GM18526 (cell line): ENCODE results near the gene GPR3.

ENCODE experiments used
- POLR2A ChIP-seq: IDR thresholded peaks from 3 replicates; pipeline ENCODE4 v1.6.1; 2011; ENCODE audit not compliant: insufficient read length; ENCODE audit errors: extremely low read depth

GPR3 gene

DNA sequence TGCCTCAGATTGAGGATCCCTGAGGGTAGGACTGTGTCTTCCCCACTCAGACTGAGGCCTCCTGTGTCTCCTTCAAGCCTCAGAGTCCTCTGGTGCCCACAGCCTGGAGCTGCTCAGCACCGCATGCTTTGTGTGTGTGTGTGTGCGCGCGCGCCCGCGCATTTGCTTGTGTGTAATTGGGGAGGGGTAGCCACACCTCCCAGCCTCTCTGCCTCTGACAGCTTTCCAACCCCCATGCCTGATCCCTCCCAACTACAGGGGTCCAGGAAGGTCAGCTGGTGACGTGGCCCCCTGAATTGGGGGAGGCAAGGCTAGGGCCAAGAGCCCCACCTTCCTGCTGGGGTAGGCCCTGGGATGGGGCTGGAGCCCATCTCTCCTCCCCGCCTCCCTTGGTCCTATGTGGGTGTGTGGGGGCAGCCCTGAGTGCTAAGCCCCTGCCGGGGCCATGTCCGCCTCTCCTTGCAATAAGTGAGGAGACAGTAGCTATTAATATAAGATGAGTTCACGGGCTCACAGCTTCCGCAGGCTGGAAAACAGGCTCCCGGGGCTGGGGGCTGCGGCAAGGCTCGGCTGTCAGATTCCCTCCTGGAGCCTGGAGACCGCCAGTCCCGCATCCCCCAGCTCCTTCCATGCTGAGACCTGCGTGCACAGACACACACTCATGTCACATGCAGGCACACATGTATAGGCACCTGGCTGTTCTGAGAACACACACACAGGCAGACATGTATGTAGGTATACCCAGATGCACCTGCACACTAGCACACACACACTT is 7.0 kb downstream of the GPR3 start:
- no peak for TF ChIP-seq POLR2A

GRCh38 chr1:27400082-27400962 is 7.9 kb downstream of the GPR3 start:
- TF ChIP-seq POLR2A: no peak

GRCh38 chr1:27400963-27401341 is 8.5 kb downstream of the GPR3 start:
- TF ChIP-seq POLR2A: no peak

GRCh38 chr1:27402349-27402754 is 9.9 kb downstream of the GPR3 start:
- no peak for TF ChIP-seq POLR2A

DNA sequence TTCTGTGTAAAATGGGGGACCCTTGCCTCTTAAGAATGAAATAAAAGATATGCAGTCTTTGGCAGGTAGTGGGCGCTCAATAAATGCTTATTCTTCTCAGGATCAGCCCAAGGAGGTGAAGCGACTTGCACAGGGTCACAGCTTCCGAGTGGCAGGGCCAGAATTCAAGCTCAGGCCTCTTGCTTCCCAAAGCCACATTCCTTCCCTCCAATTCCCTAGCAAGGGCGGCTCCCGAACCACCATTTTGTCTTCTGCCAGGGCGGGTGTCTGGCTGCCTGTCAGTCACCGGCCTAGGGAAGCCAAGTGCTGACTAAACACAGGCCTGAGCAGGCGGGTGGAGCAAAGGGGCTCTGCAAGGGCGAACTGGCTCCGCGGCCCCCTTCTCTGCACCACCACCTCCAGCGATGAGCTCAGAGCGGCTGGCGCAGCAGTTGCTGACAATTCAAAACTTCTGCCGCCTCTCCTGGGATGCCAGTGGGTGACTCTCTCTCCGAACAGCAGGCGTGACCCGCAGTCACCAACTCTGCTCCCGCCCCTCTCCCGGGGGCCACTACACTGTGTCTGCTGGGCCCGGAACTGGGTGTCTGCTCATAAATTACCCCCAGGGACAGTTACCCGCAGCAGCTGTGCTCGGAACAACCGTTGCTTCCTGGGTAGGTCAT is 10.8 kb downstream of the GPR3 start:
- peak; percentile 11 for TF ChIP-seq POLR2A

- no peak for TF ChIP-seq POLR2A
Observed at GRCh38 chr1:27403931-27404330, 11.5 kb downstream of the GPR3 start.

DNA sequence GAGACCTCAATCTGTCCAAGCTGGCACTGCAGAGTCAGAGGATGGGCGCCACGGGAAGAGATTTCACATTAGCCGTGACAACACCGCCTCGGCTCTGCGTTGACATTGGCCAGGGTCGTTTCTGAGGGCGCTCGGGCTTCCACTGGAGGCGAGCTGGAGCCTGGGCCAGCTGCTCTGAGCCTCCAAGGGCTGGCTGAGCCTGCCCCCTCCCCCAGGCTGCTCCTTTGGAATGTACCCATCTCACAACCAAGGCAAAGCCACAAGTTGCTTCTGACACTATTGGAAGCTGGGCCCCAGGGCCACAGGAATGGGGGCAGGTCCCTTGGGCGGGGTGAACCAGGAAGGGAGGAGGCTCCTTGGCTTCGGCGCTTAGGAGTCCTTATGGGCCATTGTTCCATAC is 12.7 kb downstream of the GPR3 start:
- TF ChIP-seq POLR2A: no peak

GRCh38 chr1:27406362-27406680 is 13.9 kb downstream of the GPR3 start:
- TF ChIP-seq POLR2A: no peak

GRCh38 chr1:27408151-27408550 is 15.7 kb downstream of the GPR3 start:
- TF ChIP-seq POLR2A: no peak

DNA sequence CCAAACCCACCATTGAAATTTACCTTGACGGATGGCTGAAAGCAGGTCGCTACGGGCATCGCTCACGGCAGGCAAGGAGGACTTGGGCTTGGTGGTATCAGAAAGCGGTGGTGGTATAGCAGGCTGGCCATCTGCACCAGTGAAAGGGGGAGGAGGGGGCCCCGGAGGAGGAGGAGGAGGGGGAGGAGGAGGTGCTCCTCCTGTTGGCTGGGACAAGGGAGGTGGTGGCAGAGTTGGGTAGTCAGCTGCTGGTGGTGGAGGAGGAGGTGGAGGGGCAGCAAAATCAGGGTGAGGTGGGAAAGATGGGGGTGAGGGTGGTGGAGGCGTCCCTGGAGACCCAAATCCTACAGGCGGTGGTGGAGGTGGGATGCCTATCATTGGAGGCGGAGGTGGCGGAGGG is 17.2 kb downstream of the GPR3 start:
- TF ChIP-seq POLR2A: no peak

DNA sequence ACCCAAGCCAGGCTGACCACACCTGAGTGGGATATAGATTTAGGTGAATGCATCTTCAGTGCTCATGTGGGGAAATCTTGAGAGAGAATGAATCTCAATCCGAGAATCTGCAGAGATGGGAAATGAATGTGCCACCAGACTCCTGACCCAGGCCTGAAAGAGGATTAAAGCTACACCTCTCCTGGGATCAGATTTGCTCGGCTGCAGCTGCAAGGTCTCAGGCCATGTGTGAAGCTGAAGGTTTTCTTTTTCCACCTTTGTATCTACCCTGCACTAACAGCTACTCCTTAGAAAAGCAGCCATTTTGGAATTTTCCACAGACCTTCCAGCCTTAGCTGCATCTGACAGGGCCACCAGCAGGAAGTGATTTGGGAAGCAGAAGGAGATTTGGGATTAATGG is 18.3 kb downstream of the GPR3 start:
- no peak for TF ChIP-seq POLR2A

- TF ChIP-seq POLR2A: no peak
Observed at GRCh38 chr1:27412502-27412901, 20.1 kb downstream of the GPR3 start.

DNA sequence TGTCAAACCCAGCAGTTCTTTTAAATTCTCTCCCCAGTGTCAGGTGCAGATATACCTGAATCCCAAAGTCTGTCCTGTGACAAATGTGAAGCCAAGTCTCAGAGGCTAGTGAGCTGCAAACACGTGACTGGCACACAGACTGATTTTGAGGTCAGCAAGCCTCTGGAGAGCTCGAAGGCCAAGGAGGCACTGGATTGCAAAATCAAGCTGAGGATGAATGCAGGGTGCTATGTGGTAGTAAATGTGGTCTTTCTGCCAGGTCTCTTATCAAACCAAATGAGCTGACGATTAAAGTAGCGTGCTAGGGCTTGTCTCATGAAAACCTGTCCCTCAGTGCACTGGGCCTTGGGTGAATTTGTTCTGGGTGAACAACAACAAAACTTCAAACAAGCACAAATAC is 20.6 kb downstream of the GPR3 start:
- no peak for TF ChIP-seq POLR2A

GRCh38 chr1:27414091-27414490 is 21.7 kb downstream of the GPR3 start:
- TF ChIP-seq POLR2A: no peak

- no peak for TF ChIP-seq POLR2A
Observed at GRCh38 chr1:27416387-27417111, 24.1 kb downstream of the GPR3 start.
